ENCODE measurements around the gene BTBD6.

DNA sequence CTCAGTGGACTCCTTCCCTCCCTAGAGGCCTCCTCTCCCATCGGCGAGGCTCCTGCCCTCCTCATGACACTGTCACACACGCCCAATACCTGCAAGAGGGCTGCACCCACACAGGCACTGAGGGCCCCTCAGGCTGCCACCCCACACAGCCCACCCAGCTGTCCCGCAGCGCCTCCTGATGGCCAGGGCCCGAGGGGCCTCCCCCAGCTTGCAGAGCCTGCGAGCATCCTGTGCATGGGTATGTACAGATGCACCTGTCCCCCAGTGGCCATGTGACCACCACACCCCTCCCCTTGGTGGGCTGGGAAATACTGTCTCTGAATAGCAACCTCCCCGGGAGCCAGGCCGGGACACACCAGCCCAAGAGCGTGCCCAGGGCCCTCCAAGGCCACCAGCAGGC is 48.3 kb upstream of the BTBD6 start:
- no peak for TF ChIP-seq POLR2A (IDR thresholded peaks at IDR 0.05)
- TF ChIP-seq, protein P1, sequence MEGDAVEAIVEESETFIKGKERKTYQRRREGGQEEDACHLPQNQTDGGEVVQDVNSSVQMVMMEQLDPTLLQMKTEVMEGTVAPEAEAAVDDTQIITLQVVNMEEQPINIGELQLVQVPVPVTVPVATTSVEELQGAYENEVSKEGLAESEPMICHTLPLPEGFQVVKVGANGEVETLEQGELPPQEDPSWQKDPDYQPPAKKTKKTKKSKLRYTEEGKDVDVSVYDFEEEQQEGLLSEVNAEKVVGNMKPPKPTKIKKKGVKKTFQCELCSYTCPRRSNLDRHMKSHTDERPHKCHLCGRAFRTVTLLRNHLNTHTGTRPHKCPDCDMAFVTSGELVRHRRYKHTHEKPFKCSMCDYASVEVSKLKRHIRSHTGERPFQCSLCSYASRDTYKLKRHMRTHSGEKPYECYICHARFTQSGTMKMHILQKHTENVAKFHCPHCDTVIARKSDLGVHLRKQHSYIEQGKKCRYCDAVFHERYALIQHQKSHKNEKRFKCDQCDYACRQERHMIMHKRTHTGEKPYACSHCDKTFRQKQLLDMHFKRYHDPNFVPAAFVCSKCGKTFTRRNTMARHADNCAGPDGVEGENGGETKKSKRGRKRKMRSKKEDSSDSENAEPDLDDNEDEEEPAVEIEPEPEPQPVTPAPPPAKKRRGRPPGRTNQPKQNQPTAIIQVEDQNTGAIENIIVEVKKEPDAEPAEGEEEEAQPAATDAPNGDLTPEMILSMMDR (IDR thresholded peaks at IDR 0.05), result no peak
